Pons (tissue), 1 donor: ENCODE data around the gene KARS1.

ENCODE experiments used
- DNase-seq: peaks from one replicate; pipeline ENCODE4 v3.0.0-alpha.2; 2016; ENCODE audit warnings: low spot score

Gene KARS1

GRCh38 chr16:75647492-75648264 is at the start of gene KARS1, which contains the start of gene TERF2IP:
TSS of gene KARS1 (minus strand) at chr16:75647665. CDS start at chr16:75647639, 26 bp downstream.
TSS of gene TERF2IP (plus strand) at chr16:75647773. CDS start at chr16:75647883, 110 bp downstream.
- DNase-seq: peak; percentile 96

DNA sequence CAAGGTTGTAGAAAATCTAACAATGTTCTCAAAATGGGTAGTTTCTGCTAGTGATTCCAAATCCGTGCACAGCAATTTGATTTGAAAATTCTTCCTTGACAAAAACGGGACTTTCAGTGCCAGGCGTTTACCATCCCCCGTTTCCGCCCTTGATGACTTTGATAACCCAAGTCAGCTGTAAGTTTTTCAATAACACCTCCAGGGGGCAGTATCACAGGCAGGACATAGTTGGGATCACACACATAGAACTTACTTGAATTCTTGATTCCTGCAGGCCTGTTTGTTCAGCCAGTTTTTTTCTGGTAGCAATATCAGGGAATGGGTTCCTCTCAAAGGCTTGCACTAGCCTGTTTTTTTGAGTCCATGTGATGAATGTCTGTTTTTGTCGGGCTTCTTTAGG is 48.2 kb upstream of the KARS1 start:
- DNase-seq: no peak

DNA sequence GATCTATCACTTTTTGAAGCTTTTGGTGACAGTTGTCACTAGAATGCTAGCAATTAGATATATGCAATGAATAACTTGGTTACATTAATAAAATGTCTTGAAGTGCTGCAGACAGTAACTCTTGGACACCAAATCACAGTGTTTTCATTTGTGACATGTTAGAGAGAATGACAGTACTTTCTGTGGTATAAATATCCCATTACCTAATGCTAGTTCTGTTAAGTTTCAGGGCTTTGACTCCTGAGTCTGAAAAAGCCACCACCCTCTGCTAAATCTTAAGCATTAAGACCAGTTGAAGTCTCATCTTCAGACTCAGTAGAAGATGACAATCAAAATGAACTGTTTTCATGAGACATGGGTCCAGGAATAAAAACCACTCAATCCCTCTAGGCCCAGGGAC is 39.9 kb upstream of the KARS1 start:
- DNase-seq: no peak

GRCh38 chr16:75682308-75682707 is 34.8 kb upstream of the KARS1 start:
- no peak for DNase-seq

DNA sequence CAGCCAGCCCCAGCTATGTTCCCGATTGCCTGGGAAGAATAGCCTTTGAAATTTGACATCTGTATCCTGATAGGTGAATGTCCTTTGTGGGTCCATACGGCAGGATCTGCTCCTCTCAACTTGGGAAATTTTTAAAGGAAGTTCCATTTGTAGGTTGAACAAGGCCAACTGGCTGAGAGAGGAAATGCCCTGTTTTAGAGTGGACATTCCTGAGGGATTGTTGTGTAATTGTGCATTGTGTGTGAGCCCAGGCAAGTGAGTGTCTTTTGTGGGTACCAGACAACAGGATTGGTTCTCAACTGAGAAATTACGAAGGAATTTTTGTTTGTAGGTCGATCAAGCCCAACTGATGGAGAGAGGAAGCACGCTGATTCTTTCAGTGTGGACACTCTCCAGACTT is 31.9 kb upstream of the KARS1 start:
- DNase-seq: no peak

GRCh38 chr16:75676909-75677308 is 29.4 kb upstream of the KARS1 start, which contains the start of gene CPHXL2:
TSS of gene CPHXL2 (minus strand) at chr16:75677009. CDS start at chr16:75676999, 10 bp downstream.
- no peak for DNase-seq

GRCh38 chr16:75667503-75667902 is 20.0 kb upstream of the KARS1 start:
- DNase-seq: no peak

GRCh38 chr16:75660726-75661302 is 13.3 kb upstream of the KARS1 start:
- DNase-seq: peak; percentile 35

- peak; percentile 71 for DNase-seq
Measured at GRCh38 chr16:75660321-75660720, 12.9 kb upstream of the KARS1 start.

DNA sequence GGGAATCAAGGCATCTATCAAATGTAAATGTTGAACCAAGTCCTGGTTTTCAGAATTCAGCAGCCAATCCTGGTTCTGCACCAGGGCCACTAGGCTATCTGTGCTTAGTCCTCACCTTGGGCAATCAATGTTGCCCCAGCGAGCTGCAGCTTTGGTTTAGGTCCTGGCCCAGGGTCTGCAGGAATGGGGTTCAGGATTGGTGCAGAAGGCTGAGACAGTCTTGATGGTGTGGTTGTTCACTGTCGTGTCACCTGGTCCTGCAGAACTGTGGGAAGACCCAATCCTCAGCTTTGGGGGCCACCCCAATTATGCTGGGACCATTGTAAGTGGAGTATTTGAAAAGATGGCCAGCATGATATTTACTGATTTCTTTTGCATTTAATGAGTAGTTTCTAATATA is 10.7 kb upstream of the KARS1 start:
- DNase-seq: no peak

GRCh38 chr16:75653922-75654321 is 6.5 kb upstream of the KARS1 start:
- DNase-seq: no peak

GRCh38 chr16:75648265-75649076 is 1.0 kb upstream of the KARS1 start:
- peak; percentile 72 for DNase-seq

DNA sequence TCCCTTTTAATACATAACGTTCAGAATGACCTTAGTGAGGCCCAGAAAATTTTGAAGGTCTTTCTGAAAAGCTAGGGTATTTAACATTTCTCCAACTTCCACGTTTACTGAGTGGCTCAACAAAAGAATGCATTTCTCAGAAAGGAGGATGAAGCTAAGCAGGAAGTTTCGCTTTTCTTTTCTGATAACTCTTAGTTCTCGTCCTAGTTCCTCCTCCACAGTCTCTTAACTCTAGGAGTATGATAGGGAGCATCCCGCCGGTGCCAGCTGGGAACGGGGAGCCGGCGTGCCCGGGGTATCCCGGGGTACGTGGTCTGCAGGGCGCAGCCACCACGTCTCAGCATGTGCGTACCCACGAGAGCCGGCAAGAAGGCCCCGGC is 363 bp downstream of the KARS1 start:
- peak; percentile 29 for DNase-seq

- DNase-seq: no peak
Measured at GRCh38 chr16:75644240-75645012, 3.0 kb downstream of the KARS1 start.

GRCh38 chr16:75640598-75640997 is 6.9 kb downstream of the KARS1 start:
- no peak for DNase-seq

GRCh38 chr16:75635036-75635435 is 12.4 kb downstream of the KARS1 start:
- no peak for DNase-seq

- DNase-seq: no peak
Measured at GRCh38 chr16:75632857-75633256, 14.6 kb downstream of the KARS1 start.

DNA sequence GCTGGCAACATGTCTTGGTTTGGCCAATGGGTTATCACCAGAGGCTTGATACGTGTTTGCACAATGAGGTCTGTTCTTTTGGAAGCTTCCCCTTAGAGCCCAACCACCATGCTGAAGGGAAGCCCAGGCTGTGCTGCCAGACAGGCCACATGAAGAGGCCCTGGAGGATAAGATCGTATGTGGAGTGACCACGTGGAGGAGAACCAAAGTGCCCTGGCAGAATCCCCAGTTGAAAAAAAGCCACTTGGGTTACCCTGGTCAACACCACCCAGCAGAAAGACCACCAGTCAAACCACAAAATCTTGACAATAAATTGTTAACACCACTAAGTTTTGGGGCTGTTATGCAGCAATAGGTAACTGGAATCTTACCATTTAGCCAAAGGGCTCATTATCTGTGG is 17.4 kb downstream of the KARS1 start:
- no peak for DNase-seq

DNA sequence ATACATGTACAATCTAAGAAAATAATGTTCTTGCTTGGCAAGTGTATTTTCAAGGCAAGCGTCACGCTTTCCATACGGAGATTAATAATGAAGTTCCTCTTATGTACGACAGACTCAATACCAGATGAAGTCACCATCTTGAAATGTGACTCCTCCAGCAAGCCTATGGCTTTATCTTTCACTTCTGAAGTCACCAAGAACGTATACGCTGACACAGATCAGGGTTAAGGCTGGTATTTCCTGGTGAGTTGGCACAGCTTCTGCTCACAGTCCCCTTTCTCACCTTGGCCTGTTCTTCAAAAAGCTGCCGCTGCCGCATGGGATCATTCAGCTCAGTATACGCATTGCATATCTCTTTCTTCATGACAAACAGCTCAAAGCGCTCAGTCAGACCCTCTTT is 18.3 kb downstream of the KARS1 start:
- DNase-seq: no peak

DNA sequence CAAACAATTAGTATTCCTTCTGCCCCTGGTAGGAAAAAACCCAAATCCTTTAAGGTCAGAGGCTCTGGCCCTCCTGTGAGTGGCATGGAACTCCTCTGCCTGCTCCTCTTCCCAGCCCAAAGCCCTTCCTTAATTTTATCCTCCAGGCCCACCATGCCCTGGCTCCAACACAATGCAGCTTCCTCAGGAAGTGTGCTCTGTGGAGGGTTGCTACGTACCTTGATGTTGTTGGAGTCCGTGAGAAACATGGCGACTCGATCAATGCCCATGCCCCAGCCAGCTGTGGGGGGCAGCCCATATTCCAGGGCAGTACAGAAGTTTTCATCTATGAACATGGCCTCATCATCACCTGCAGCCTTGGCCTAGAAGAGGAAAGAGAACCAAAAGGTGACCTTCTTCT is 19.1 kb downstream of the KARS1 start:
- DNase-seq: no peak

DNA sequence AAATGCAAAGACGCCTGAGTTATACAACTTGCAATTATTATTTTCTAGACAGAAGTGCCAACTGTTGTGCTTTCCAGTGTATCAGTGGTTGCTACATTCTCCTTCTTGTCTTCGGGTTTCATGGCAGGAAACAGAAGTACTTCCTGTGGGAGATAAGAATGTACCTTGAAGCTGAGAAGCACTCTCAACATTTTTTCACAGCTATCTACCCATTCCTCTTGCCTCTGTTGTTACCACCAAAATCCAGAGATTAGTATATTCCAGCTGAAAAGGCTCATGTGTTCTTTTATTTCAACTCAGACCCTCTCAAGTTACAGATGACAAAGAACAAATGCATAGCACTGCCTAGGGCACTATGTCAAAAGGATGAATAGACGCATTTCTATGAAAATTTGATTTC is 19.6 kb downstream of the KARS1 start:
- no peak for DNase-seq

DNA sequence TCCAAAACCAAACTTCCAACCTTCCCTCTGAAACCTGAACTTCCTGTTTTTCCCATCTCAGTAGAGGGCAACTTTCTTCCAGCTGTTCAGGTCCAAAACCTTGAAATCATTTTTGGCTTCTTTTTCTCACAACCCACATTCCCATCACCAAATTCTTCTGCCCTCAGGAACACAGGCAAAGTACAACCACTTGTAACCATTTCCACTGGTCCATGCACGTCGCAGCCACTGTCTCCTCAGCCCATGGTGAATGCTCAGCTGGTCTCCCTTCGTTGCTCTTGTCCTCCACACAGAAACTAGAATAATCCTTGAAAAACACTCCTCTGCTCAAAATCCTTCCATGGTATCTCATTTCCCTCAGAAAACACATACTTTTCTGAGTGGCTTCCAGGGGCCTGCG is 20.7 kb downstream of the KARS1 start:
- no peak for DNase-seq
